Heart left ventricle (tissue), 16 donors: Measurements from ENCODE around the gene CDC25A. TPM values are rescaled to one million over a fixed set of nuclear protein-coding genes. Genes with fewer than 3 reads are reported as not detected.

ENCODE experiments used
- ATAC-seq, 4 donors: fragments of 200-7000 bp; cut with Tn5 transposase; one replicate each; pipeline ENCODE4 v1.9.1; 2020 to 2022; ENCODE audit warnings: moderate library complexity in 4 of 4, mild to moderate bottlenecking in 3 of 4, moderate number of reproducible peaks in 1 of 4
- DNase-seq, 5 donors: peaks; one replicate each; pipeline ENCODE4 v3.0.0-alpha.2; 2020
- H3K27ac ChIP-seq, 12 donors: fragments of 200-600 bp; sonication (generic) in 4 of 12; one replicate each; pipeline versions ENCODE4 v1.5.0 to v1.8.0; 2016 to 2022; ENCODE audit warnings: mild to moderate bottlenecking in 2 of 12
- H3K27me3 ChIP-seq, 9 donors: fragments of 200-600 bp; sonication (generic) in 2 of 9; one replicate each; pipeline versions ENCODE4 v1.5.1 to v1.8.0; 2016 to 2022; ENCODE audit warnings: mild to moderate bottlenecking in 3 of 9
- H3K36me3 ChIP-seq, 9 donors: fragments of 200-600 bp; sonication (generic) in 2 of 9; one replicate each; pipeline versions ENCODE4 v1.5.0 to v1.8.0; 2018 to 2022; ENCODE audit warnings: mild to moderate bottlenecking in 2 of 9
- H3K4me1 ChIP-seq, 12 donors: fragments of 200-600 bp; sonication (generic) in 4 of 12; one replicate each; pipeline versions ENCODE4 v1.5.0 to v1.8.0; 2016 to 2022; ENCODE audit warnings: mild to moderate bottlenecking in 3 of 12
- H3K4me3 ChIP-seq, 12 donors: fragments of 200-600 bp; sonication (generic) in 4 of 12; one replicate each; pipeline versions ENCODE4 v1.5.0 to v1.8.0; 2017 to 2022; ENCODE audit warnings: mild to moderate bottlenecking in 9 of 12, moderate library complexity in 4 of 12
- H3K9me3 ChIP-seq, 12 donors: fragments of 200-600 bp; sonication (generic) in 4 of 12; one replicate each; pipeline versions ENCODE4 v1.5.0 to v1.8.0; 2016 to 2022; ENCODE audit warnings: mild to moderate bottlenecking in 1 of 12
- CTCF ChIP-seq, 12 donors: fragments of 200-600 bp; sonication (generic) in 4 of 12; IDR thresholded peaks; one replicate each; pipeline versions ENCODE4 v1.5.0 to v1.8.0; 2018 to 2022; ENCODE audit warnings: antibody characterized with exemption in 12 of 12, mild to moderate bottlenecking in 5 of 12
- POLR2A ChIP-seq, 2 donors: fragments of 450-650 bp; IDR thresholded peaks; one replicate each; pipeline ENCODE4 v1.6.1; 2017; ENCODE audit warnings: antibody characterized with exemption in 2 of 2, mild to moderate bottlenecking in 2 of 2, moderate library complexity in 2 of 2
- WGBS, 4 donors: extraction: QIAGEN DNeasy Blood & Tissue Kit in 2 of 4; methylation state at CpG; one replicate each; pipeline versions ENCODE4 v1.1.5 to v1.1.7; 2013 to 2018; 5-methylcytosine and 5-hydroxymethylcytosine counted together
- intact Hi-C, 10 donors: fragments of 100-400 bp; cut with DNase I; formaldehyde crosslinking; loops; one replicate each; pipeline versions ENCODE4 v1.11.1 to v1.14.2; 2022
- polyA plus RNA-seq, 2 donors: library from polyadenylated mRNA; stranded (reverse); fragments of 200-250 nt; gene quantifications; one replicate each; pipeline ENCODE4 v1.2.3, GENCODE V29; 2013
- total RNA-seq, 9 donors: library from RNA; depleted of rRNA in 2 of 9; stranded (reverse); fragments of >200 nt in 2 of 9; fragmentation: NEBNext Ultra II Directional in 3 of 9; extraction: Animal tissue kit (Norgen Biotek cat#: 25700) in 3 of 9; gene quantifications; one replicate each; pipeline versions ENCODE4 v1.1.0 to v1.2.4, GENCODE V29; 2016 to 2023
- donor health status: ischemic (EF 13 %, LVEDD 7.1; RV severe dilation, severe dysfunction).
- donor health status: healthy with polysubstance abuse.
- donor health status: DM: no; HTN: yes; CAD: no.
- donor health status: DM: no; HTN: no; CAD: no.
- donor health status: ischemic (EF 25% LVEDD 6.9; RV normal size, moderate dysfunction).
- donor health status: ischemic (EF 25% LVEDD 5.7; RV mildly dilated, moderate dysfunction).
- donor health status: healthy.
- donor health status: DM: yes; HTN: yes; CAD: no.
- donor health status: ischemic (EF 35%, LVEDD 5.7; RV mildly dilated, moderate dysfunction).
- donor health status: nonischemic (EF 11% LVEDD 7.7; RV severe dilation, severe dysfunction).
- donor health status: DM: yes; HTN: yes; CAD: no.
- donor health status: PGD.
- donor health status: ischemic (EF 29% LVEDD 5.4; RV normal size, mild dysfunction).
- donor health status: nonischemic (EF 23%, LVEDD 6.1; RV moderate dilation, normal function).

CDC25A gene
- total and polyA plus RNA-seq, 11 donors: 0.42 to 3.6 (median 1.00) TPM

DNA sequence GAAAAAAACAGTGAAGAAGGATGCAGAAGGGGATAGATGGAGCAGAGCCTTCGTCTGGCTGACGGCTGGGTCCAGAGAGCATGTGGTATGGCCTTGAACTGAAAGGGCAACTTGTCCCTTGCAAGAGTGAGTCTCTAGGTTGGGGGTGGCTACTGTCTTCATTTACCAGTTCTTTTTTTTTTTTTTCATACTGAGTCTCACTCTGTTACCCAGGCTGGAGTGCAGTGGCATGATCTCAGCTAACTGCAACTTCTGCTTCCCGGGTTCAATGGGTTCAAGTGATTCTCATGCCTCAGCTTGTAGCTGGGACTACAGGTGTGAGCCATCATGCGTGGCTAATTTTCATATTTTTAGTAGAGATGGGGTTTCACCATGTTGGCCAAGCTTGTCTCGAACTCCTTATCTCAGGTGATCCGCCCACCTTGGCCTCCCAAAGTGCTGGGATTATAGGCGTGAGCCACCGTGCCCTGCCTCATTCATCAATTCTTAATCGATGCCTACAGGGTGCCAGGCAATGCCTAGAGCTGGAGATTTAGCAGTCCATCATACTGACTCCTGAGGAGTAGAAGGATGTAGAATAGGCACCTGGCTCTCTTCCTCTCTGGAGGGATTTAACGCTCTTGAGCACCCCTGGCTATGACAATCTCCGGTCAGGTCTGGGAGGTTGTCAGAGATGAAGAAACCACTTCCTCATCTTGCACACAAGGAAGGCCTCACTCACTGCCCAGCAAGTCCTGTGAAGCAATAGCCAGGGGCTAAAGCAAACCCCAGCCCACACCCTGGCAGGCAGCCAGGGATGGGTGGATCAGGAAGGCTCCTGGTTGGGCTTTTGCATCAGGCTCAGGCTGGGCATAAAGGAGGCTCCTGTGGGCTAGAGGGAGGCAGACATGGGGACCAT lies 34.6 kb upstream of the CDC25A start, which contains the start of gene CAMP:
Gene CAMP, plus strand, starts transcription at position 880 of the 898 bp plus-strand sequence. Its CDS starts 17 bp downstream, at position 897.
- intact Hi-C loops: no loop called here
- TF ChIP-seq CTCF (IDR thresholded peaks at IDR 0.05) (no peak), POLR2A (IDR thresholded peaks at IDR 0.05) (no peak)
- no peaks in the 10 kb centered on the region for H3K36me3 ChIP-seq
- H3K4me1 ChIP-seq: peaks cover 0 to 25% (median 0%) of the 10 kb centered on the region in 12 donors
- H3K4me3 ChIP-seq: no peak within 1 kb of the TSS
- no peaks in the 10 kb centered on the region for H3K9me3 ChIP-seq
- no peak within 1 kb of the TSS for H3K27ac ChIP-seq
- ATAC-seq (peak in 3 of 4 donors; percentile 21 to 74 (median 61)), DNase-seq (peak; percentile 31 to 88 (median 65))
- WGBS, 4 donors: 88 to 92% (median 89%) methylated on average over 11 of the region's 11 CpGs
- no peaks in the 10 kb centered on the region for H3K27me3 ChIP-seq

DNA sequence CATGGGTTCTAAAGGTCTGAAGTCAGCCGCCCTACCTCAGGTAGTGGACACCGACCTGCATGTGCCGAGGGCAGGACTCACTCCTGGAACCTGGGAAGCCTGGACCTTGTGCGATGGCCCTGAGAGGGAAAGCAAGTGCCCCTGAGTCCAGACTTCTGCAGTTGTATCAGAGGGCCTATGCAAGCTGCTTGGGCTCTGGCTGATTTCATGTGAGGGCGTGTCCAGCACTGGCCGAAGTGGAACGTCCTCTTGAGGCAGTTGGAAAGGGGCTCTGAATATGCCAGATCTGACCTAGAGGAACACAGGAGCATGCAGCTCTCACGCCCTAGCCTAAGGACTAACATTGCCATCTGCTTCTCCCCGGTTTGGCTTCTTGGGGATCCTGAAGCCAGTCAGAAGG lies 32.5 kb upstream of the CDC25A start:
- TF ChIP-seq POLR2A (IDR thresholded peaks at IDR 0.05) (no peak), CTCF (IDR thresholded peaks at IDR 0.05) (no peak)
- ATAC-seq (no peak), DNase-seq (no peak)
- Histone ChIP-seq H3K4me3 (no peak overlapping the region), H3K36me3 (no peaks in the 10 kb centered on the region), H3K27me3 (no peaks in the 10 kb centered on the region), H3K4me1 (peaks cover 0 to 35% (median 7%) of the 10 kb centered on the region in 12 donors), H3K9me3 (no peaks in the 10 kb centered on the region), H3K27ac (no peak overlapping the region)
- WGBS, 4 donors: 81 to 86% (median 84%) methylated on average over 8 to 9 of the region's 9 CpGs
- intact Hi-C loops: no loop called here

GRCh38 chr3:48219543-48219942 lies 31.3 kb upstream of the CDC25A start:
- intact Hi-C loops: no loop called here

More at GRCh38 chr3:48219543-48219942, 31.3 kb upstream of the CDC25A start:
- 75 to 94% (median 83%) methylated on average over 2 to 3 of the region's 3 CpGs for WGBS, 4 donors
- no peaks in the 10 kb centered on the region for H3K27me3 ChIP-seq
- H3K9me3 ChIP-seq: no peaks in the 10 kb centered on the region
- H3K36me3 ChIP-seq: no peaks in the 10 kb centered on the region
- no peak overlapping the region for H3K27ac ChIP-seq
- peaks cover 0 to 46% (median 16%) of the 10 kb centered on the region in 12 donors for H3K4me1 ChIP-seq
- DNase-seq: peak in 2 of 5 donors; percentile 64 to 65
- no peak for TF ChIP-seq POLR2A (IDR thresholded peaks at IDR 0.05)
- TF ChIP-seq CTCF (IDR thresholded peaks at IDR 0.05): no peak
- ATAC-seq: peak in 2 of 4 donors; percentile 25 to 62
- no peak overlapping the region for H3K4me3 ChIP-seq
